Fibroblast of skin of left quadriceps (primary cell): Measurements from ENCODE around the gene TEX10.
"Not testable (repeated sequence)": the region's sequence is repeated elsewhere in the genome, so short reads cannot be mapped to it uniquely, and the experiment has no call there.

Source experiments
- DNase-seq, 2 experiments: peaks; one replicate each; pipeline ENCODE4 v3.0.0-alpha.2; 2013; ENCODE audit warnings: low read depth in 2 of 2

The TEX10 gene

DNA sequence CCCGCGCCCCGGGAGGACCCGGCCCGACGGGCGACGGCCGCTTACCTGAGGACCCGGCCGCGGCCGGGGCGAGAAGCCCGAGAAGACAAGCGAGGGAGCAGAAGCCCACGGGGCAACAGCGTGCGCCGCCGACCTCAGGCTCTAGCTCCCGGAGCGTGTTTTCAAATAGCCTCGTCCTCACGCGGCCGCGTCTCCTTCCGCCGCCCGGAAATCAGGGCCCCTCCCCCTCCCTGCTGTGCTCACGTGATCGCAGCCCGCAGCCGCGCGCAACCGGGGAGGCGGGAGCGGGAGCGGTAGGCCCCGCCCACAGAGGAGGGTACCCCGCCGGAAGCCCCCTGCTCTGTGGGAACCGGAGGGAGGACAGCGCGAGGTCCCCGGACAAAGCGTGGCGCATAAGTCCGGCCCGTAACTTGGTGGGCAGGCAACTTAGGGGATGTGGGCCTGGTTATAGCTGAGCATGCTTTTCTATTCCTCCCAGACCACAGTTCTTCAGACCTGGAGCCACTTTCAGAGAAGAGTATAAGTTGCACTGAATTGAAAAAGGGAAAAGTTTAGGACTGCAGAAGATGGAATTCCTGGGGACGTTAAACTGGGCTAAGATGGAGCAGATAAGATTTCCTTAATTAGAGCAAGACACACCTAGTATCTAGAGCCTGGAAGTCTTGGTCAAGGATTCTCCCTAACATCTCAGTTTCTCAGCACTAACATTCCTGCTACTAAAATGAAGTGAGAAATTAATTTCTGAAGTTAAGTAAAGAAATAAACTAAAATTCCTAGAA, at the start of gene TEX10:
Gene TEX10, minus strand, starts transcription at position 216 of the 779 bp plus-strand sequence. CDS start 3,579 bp downstream, outside the sequence.
- DNase-seq = peak; percentile 72 to 74

DNA sequence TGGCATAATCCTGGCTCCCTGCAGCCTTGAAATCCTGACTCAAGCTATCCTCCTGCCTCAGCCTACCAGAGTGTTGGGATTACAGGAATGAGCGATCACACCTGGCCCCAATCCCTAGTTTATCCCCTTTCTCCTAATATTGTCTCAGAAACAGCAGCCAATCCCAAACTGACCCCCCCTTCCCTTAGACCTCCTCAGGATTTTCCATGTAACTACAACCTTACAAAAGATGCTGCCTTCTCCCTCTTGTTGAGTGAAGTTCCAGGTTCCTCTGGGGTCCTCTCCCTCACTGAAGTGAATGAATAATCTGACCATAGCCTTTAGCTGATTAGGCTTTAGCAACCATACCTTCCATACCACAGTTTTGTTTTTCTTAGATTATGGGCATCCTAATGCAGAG, 48.3 kb upstream of the TEX10 start:
- no peak for DNase-seq

DNA sequence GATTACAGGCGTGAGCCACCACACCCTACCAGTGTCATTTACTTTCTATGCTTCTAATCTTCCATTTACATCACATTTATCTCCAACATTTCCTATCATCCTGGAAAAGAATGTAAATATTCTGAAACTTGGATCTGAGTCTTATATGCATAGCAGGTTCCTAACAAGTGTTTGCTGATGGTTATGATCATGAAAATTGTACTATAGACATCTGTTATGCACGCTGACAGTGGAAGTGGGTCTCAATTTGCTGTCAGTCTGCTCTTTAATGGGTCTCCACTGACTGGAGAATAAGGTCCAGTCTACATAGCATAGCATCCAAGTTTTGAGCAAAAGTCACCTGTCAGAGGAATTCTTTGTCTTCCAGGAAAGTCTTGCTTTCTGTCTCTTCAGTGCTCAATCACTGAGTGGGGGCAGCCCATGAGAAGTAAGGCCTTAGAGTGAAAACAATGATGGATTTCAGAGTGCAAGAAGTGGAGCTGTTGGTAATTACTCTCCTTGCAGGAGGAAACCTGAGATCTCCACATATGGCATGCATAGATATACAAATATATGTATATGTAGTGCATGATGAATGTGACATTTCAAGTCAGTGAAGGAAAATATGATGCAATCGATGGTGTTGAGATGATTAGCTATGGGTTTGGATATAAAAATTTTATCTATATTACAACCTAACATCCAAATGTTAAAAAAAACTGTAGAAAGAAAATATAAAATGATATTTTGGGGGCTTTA, 45.0 kb upstream of the TEX10 start:
- DNase-seq = peak; percentile 21 to 24

DNA sequence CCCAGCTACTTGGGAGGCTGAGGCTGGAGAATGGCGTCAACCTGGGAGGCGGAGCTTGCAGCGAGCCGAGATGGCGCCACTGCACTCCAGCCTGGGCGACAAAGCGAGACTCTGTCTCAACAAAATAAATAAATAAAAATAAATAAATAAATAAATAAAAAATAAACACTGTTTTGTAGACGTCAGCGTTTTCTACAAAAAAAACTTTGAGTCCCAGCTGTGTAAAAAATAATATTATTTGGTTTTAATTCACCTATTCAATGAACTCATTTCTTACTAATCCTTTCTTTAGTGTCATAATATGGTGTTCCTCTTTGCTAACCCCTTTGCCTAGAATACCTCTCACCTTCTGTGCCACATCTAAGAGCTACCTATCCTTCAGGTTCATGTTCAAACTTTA, 44.0 kb upstream of the TEX10 start:
- no peak for DNase-seq

DNA sequence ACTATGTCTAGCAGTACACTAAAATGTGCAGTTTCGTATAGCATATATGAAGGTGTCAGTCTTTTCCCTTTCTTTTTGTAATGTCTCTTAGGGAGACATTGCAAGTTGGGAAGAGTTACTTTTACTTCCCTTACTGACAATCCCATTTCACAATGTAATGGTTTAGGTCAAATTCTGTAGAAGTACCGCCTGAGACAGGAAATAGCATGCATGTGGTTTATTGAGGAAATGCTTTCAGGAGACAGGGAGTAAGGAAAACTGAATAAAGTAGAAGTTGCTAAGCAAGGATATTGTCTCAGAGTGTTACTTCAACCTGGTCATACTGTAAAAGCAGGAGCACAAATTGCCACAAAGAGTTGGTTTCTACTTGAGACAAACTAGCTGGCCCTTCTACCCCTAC, 42.1 kb upstream of the TEX10 start:
- peak; percentile 17 to 25 for DNase-seq

DNA sequence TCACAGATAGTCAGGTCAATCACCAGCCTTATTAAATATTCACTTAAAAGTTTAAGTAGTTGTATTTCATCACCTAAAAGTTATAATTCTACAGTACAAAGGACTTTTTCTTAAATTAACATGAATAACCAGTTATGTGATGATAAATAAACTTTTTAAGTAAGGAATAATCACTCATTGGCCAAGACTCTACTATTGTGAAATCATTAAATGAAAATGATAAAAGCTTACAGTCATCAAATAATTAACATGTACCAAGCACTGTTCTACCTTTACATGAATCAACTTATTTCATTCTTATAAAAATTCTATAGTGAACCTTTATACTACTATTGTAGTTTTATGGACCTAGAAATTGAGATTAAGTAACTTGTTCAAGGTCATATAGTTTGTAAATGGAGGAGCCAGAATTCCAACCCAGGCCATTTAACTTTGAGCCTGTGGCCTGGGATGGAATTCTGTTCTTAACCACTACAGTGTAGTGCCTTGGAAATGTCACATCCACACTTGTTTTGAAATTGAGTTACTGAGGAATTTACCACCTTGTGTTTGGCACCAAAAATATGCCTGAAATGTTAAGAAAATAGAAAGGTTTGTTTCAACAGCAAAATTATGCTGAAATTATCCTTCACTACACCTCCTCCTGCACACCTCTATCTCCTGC, 41.4 kb upstream of the TEX10 start:
- DNase-seq = no peak

DNA sequence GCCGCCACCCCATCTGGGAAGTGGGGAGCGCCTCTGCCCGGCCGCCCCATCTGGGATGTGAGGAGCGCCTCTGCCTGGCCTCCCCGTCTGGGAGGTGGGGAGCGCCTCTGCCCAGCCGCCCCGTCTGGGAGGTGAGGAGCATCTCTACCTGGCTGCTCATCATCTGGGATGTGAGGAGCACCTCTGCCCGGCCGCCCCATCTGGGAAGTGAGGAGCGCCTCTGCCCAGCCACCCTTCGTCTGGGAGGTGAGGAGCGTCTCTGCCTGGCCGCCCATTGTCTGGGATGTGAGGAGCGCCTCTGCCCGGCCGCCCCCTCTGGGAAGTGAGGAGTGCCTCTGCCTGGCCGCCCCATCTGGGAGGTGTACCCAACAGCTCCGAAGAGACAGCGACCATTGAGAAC, 40.2 kb upstream of the TEX10 start:
- not testable (repeated sequence) for DNase-seq

DNA sequence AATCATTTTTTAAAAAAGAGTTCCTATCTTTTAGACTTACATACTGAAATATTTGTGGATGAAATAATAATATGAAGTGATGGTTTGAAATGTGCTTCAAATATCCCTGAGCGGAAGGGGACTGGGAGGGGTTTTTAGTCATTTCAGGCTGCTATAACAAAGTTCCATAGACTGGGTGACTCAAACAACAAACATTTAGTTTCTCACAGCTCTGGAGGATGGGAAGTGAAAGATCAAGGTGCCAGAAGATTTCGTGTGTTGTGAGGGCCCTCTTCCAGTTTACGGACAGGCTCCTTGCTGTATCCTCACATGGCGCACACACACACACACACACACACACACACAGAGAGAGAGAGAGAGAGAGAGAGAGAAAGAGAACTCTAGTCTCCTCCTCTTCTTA, 27.1 kb upstream of the TEX10 start:
- DNase-seq = peak; percentile 68 to 72

DNA sequence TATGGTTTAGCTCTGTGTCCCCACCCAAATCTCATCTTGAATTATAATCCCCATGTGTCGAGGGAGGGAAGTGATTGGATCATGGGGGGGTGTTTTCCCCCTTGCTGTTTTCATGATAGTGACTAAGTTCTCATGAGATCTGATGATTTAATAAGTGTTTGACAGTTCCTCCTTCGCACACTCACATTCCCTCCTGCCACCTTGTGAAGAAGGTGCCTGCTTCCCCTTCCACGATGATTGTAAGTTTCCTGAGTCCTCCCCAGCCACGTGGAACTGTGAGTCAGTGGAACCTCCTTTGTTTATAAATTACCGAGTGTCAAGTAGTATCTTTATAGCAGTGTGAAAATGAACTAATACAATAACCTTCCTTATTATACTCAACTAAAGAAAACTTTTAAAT, 24.3 kb upstream of the TEX10 start:
- DNase-seq = no peak

DNA sequence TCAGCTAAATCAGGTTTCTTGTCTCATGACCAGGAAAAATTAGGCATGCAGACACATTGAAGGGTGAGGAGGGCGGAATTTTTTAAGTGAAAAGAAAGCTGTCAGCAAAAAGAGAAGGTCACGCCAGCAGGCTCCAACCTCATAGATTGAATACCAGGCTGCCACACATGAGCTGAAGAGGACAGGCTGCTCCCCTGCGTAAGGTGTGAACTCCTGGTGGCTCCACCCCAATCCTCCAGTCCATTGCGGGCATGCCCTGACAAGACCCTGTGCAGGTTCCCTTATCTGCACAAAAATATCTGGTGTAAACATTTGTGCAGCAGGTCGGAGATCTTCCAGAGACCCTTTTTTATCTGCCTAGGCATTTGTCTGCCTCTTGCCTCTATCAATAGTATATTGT, 22.9 kb upstream of the TEX10 start:
- no peak for DNase-seq

DNA sequence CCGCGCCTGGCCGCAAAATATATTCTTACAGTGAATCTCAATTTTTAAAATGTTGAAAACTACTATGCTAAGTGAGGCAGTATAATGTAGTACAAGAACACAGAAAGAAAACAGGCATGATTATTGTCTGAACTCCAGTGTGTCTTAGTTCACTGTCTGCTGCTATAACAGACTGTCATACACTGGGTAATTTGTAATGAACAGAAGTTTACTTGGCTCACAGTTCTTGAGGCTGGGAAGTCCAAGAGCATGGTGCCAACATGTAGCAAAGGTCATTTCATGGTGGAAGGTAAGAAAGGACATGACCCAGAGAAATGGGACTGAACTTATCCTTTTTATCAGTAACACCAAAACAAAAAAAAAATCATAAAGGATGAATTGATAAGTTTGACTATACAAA, 19.9 kb upstream of the TEX10 start:
- no peak for DNase-seq

DNA sequence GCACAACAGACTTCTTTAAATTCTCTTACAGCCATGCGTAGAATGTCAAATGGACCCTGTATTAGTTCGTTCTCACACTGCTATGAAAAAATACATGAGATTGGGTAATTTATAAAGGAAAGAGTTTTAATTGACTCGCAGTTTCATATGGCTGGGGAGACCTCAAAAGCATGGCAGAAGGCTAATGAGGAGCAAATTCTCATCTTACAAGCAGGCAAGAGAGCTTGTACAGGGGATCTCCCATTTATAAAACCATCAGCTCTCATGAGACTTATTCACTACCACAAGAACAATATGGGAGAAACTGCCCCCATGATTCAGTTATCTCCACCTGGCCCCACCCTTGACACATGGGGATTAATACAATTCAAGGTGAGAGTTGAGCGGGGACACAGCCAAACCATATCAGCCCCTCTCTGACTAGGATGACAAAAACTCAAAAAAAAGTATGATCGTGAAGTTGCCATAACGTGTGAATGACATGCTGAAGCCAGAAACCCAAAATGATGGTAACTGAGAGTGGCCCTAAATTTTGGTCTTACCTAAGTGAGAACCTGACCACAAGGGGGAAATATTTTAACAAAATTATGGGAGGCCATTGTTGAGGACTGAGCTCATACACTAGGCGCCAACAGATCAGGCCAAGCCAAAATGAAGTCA, 17.5 kb upstream of the TEX10 start:
- no peak for DNase-seq

DNA sequence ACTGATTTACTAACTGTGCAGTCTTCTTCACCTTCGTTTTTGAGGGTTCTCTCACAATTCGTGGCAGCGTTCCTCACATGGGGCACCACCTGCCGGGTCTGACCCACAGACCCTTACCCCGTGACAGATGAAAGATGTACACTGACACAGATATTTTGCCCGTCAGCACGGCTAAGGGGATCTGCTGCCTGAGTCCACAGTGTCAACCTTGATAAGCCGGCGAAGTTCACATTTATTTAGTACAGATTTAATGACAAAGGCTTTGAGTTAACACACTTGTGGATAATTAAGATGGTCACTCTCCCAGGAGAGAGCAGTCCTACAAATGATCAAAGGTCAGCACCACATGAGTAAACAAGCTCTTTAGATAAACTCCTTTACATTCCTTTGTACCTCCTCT, 15.9 kb upstream of the TEX10 start:
- no peak for DNase-seq

DNA sequence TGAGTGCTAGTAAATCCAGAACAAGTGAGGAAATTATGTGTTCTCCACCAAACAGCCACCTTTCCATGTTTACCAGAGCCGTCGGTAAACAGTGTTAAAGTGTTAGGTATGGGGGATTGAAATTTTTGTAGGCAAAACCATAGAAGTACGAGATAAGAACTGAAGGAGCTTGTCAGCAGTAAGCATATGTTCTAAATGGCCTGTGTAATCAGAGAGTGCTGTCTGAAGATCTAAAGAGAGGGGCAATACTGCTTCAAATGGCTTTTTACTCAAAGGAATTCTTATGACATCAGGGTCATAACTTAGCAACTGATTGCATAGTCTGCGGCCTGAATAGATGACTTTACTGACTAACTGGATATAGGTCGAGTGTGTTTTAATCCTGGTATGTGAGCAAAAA, 13.4 kb upstream of the TEX10 start:
- DNase-seq = no peak

DNA sequence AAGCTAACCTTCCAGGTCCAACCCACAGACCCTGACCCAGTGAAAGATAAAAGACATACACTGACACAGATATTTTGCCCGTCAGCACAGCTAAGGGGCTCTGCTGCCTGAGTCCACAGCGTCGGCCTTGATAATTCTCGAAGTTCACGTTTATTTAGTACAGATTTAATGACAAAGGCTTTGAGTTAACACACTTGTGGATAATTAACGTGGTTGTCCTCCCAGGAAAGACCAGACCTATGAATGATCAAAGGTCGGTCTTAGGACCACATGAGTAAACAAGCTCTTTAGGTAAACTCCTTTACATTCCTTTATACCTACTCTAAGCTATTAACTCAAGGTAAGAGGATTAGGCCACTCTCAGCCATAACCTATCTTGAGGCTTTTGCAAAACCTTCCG, 11.3 kb upstream of the TEX10 start:
- DNase-seq = no peak

DNA sequence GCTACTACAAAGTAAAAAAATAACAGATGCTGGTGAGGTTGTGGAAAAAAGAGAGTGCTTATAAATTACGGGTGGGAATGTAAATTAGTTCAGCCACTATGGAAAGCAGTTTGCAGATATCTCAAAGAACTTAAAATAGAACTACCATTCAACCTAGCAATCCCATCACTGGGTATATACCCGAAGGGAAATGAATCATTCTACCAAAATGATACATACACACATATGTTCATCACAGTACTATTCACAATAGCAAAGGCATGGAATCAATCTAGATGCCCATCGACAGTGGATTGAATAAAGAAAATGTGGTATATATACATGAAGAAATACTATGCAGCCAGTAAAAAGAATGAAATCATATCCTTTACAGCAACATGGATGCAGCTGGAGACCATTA, 6.3 kb upstream of the TEX10 start:
- DNase-seq = no peak

DNA sequence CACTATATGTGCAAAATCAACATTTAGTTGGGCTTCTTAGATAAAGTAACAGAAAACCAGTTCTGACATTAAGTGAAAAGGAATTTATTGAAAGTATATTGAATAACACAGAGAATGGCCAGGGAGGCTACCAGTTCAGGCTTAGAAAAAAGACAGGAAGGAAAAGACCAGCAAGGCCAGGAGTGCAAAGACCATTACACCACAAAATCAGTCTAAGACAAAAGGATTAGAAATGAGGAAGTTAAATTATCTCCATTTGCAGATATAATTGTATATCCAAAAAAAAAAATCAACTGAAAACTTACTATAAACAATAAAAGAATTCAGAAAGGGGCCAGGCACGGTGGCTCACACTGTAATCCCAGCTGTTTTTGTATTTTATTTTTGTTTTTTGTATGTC, 4.8 kb upstream of the TEX10 start:
- no peak for DNase-seq

DNA sequence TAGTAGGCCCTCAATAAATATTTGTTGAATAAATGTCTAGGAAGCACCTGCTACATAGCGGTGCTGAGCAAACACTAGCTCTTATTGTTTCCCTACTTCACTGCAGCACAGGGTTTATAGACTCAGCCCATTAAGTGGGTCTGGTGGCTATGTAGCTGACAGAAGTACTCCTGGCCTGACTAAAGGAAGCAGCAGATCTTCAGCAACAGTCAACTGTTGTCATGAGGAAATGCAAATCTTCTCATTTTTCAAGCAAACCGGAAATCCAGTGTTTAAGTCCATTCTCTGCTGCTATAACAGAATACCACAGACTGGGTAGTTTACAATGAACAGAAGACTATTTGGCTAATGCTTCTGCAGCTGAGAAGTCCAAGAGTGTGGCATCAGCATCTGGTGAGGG, 2.8 kb upstream of the TEX10 start:
- no peak for DNase-seq

DNA sequence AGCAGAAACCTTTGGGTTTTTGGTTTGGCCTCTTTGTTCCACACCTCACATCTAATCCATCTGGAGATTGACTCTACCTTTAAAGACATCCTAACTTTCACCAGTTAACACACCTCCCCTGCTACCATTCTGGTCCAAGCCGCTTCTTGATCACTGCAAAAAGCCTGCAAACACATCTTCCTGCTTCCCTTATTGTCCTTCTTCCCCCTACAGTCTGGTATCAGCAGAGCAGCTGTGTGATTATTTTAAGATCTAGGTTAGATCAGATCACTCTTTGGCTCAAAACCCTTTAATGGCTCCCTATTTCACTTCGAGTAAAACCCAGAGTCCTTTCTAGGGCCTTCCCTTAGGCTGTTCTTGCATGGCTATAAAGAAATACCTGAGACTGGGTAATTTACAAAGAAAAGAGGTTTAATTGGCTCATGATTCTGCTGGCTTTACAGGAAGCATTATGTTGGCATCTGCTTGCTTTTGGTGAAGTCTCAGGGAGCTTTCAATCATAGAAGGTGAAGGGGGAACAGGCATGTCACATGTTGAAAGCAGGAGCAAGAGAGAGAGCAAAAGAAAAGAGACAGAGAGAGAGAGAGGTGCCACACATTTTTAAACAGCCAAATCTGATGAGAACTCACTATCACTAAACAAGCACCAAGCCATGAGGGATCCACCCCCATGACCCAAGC, 1.5 kb upstream of the TEX10 start:
- DNase-seq = no peak

DNA sequence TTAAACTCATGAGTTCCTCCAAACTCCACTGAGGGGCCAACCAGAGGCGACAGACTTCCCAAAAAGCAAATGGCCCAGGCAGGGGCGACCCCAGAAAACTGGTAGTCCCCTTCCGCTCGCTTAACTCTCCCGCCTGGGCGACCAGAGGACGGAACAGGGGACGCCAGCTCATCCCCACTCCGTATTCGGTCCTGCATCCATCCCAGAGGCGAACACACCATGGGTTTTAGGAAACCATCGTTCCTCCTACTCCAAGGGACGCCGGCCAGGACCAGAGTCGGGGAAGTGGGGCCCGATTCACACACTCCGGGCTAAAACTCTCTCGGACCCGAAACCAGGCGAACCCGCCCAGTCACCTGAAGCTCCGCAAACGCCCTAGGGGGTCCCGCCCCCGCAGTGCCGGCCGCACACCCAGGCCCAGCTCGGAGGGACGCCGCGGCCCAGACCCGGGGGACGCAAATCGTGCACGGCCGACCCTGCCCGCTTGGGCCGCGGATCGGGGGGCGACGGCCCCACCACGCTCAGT, 478 bp downstream of the TEX10 start:
- no peak for DNase-seq

DNA sequence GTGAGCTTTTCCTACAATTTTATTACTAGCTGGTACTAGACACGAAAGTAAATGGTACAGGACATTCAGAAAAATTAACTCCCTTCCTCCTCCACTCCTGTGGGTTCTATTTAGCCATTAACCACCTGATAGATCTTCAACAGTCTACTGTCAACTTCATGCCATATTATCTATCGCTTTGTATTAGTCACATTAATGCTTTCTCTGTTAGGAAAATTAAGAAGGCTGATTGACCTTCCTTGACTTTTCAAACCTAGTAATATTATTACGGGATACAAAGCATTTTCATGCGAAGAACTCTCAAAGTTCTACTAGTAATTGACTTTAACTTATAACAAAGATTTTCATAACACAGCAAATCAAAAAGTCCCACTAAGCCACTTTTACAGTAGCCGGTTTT, 1.2 kb downstream of the TEX10 start:
- DNase-seq = no peak

DNA sequence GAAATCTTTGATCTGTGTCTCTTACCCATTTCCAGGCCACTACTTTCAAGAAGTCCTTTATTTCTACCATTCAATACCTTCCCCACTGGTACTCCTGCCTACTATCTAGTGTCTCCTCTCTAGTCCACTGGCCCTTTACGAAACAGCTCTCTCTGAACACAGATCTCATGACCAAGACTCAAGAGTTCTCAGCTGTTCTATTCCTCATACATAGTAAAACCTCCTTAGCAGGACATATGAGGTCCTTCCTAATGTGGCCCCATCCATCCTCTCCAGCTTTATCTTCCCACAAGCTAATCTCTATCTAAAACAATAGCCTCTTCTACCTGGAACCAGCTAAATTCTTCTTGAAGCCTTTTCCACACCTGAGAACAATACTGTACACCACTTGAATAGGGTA, 2.6 kb downstream of the TEX10 start:
- DNase-seq = no peak
